Liver (tissue), 3 donors: ENCODE measurements around the gene MTSS2.

Experiments used
- CTCF ChIP-seq: fragments of 150-350 bp; IDR thresholded peaks from 2 replicates; pipeline ENCODE4 v1.5.1; 2017; ENCODE audit warnings: improper control_type of control experiment, low read depth, low read length; ENCODE audit not compliant: missing input control
- GABPA ChIP-seq, 2 donors: IDR thresholded peaks in 1 of 2; conservative IDR thresholded peaks in 1 of 2; 2 replicates each; pipeline ENCODE4 v1.6.1; 2016; ENCODE audit warnings: antibody characterized with exemption in 2 of 2, mild to moderate bottlenecking in 1 of 2, moderate library complexity in 1 of 2
- HNF4G ChIP-seq: IDR thresholded peaks from 2 replicates; pipeline ENCODE4 v1.6.1; 2016; ENCODE audit warnings: antibody characterized with exemption
- JUND ChIP-seq, 2 donors: IDR thresholded peaks; 2 replicates each; pipeline ENCODE4 v1.6.1; 2016; ENCODE audit warnings: antibody characterized with exemption in 2 of 2
- TAF1 ChIP-seq: conservative IDR thresholded peaks from 2 replicates; pipeline ENCODE4 v1.6.1; 2016; ENCODE audit warnings: antibody characterized with exemption, mild to moderate bottlenecking
- TF ChIP-seq, protein P1 (sequence below): IDR thresholded peaks from 2 replicates; pipeline ENCODE4 v1.6.1; 2016; ENCODE audit warnings: antibody characterized with exemption, mild to moderate bottlenecking
- donor health status: healthy.
- donor health status: healthy.

- TF ChIP-seq TAF1: no peak
- TF ChIP-seq CTCF: no peak
- TF ChIP-seq JUND (IDR thresholded peaks at IDR 0.05): no peak
- no peak for TF ChIP-seq GABPA (IDR thresholded peaks at IDR 0.05 in 1 of 2, conservative IDR thresholded peaks at IDR 0.05 in 1 of 2)
- TF ChIP-seq HNF4G: no peak
- TF ChIP-seq, protein P1, sequence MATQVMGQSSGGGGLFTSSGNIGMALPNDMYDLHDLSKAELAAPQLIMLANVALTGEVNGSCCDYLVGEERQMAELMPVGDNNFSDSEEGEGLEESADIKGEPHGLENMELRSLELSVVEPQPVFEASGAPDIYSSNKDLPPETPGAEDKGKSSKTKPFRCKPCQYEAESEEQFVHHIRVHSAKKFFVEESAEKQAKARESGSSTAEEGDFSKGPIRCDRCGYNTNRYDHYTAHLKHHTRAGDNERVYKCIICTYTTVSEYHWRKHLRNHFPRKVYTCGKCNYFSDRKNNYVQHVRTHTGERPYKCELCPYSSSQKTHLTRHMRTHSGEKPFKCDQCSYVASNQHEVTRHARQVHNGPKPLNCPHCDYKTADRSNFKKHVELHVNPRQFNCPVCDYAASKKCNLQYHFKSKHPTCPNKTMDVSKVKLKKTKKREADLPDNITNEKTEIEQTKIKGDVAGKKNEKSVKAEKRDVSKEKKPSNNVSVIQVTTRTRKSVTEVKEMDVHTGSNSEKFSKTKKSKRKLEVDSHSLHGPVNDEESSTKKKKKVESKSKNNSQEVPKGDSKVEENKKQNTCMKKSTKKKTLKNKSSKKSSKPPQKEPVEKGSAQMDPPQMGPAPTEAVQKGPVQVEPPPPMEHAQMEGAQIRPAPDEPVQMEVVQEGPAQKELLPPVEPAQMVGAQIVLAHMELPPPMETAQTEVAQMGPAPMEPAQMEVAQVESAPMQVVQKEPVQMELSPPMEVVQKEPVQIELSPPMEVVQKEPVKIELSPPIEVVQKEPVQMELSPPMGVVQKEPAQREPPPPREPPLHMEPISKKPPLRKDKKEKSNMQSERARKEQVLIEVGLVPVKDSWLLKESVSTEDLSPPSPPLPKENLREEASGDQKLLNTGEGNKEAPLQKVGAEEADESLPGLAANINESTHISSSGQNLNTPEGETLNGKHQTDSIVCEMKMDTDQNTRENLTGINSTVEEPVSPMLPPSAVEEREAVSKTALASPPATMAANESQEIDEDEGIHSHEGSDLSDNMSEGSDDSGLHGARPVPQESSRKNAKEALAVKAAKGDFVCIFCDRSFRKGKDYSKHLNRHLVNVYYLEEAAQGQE: no peak
Observed at GRCh38 chr16:70646260-70647241, 39.3 kb downstream of the MTSS2 start, which contains the start of gene IL34.
